BJ (cell line): ENCODE results near the gene ROCK1. TPM values are rescaled to one million over a fixed set of nuclear protein-coding genes. Genes with fewer than 3 reads are reported as not detected.
"Not testable (repeated sequence)": the region's sequence is repeated elsewhere in the genome, so short reads cannot be mapped to it uniquely, and the experiment has no call there.

Experiments used
- CTCF ChIA-PET: fragments of 350-600 bp; formaldehyde crosslinking; extraction: SDS; loops from one replicate; lab custom pipeline; 2021; ENCODE audit warnings: antibody characterized with exemption, inconsistent platforms; lab: Yijun Ruan, JAX
- POLR2A ChIA-PET: fragments of 300-600 bp; sonication (Branson Sonifier 250); formaldehyde crosslinking; extraction: SDS; loops from one replicate; lab custom pipeline; 2021; ENCODE audit warnings: antibody characterized with exemption; lab: Charles Lee
- DNase-seq: peaks from one replicate; pipeline ENCODE4 v3.0.0-alpha.2; 2011; ENCODE audit warnings: low read depth
- H3K27me3 ChIP-seq: 2 replicates; pipeline ENCODE4 v1.6.0; 2011; ENCODE audit warnings: low read length; ENCODE audit not compliant: control insufficient read depth, insufficient read depth
- H3K36me3 ChIP-seq: 2 replicates; pipeline ENCODE4 v1.5.1; 2011; ENCODE audit warnings: low read length; ENCODE audit not compliant: control insufficient read depth, insufficient read depth
- H3K4me3 ChIP-seq: 2 replicates; pipeline ENCODE4 v1.5.1; 2011; ENCODE audit warnings: low read depth, mild to moderate bottlenecking, control low read depth, low read length
- CTCF ChIP-seq: IDR thresholded peaks from 2 replicates; pipeline ENCODE4 v1.5.1; 2011; ENCODE audit warnings: low read depth, mild to moderate bottlenecking, control low read depth, inconsistent platforms, low read length, moderate library complexity; ENCODE audit not compliant: insufficient read depth
- polyA plus RNA-seq: library from polyadenylated mRNA; depleted of rRNA; stranded (reverse); fragments of >200 nt; gene quantifications from 2 replicates; pipeline ENCODE4 v1.2.3, GENCODE V29; 2011

ROCK1 gene
- polyA plus RNA-seq, 1 experiment: 11.8 TPM

GRCh38 chr18:21141668-21142422 lies 30.2 kb upstream of the ROCK1 start:
- Histone ChIP-seq H3K36me3 (no peaks in the 10 kb centered on the region), H3K4me3 (no peak overlapping the region), H3K27me3 (no peaks in the 10 kb centered on the region)
- ChIA-PET CTCF (interaction anchor here (0.6 to 1.1 kb wide), 4 partner anchors 9 to 322 kb away, joined by 3 to 4 read pairs (median 3); no protein-coding TSS in a partner anchor), POLR2A (interaction anchor here (0.5 to 0.6 kb wide), 2 partner anchors 29 to 1685 kb away, joined by 3 to 4 read pairs; no protein-coding TSS in a partner anchor)
- TF ChIP-seq CTCF: no peak
- no peak for DNase-seq

- CTCF ChIA-PET, DNase-seq, H3K4me3 ChIP-seq, POLR2A ChIA-PET, H3K27me3 ChIP-seq, H3K36me3 ChIP-seq: not testable (repeated sequence)
Measured at GRCh38 chr18:21137719-21138488, 26.3 kb upstream of the ROCK1 start.

- DNase-seq: no peak
- no peak overlapping the region for H3K4me3 ChIP-seq
- CTCF ChIA-PET: no interaction called here
Measured at GRCh38 chr18:21134895-21135294, 23.3 kb upstream of the ROCK1 start.

GRCh38 chr18:21132398-21132918 lies 20.8 kb upstream of the ROCK1 start:
- no peak for TF ChIP-seq CTCF

More at GRCh38 chr18:21134895-21135294, 23.3 kb upstream of the ROCK1 start:
- Histone ChIP-seq H3K27me3 (no peaks in the 10 kb centered on the region), H3K36me3 (no peaks in the 10 kb centered on the region)
- no peak for TF ChIP-seq CTCF
- POLR2A ChIA-PET: no interaction called here

GRCh38 chr18:21131698-21132227 lies 20.1 kb upstream of the ROCK1 start:
- no peaks in the 10 kb centered on the region for H3K27me3 ChIP-seq
- no peaks in the 10 kb centered on the region for H3K36me3 ChIP-seq
- no peak for DNase-seq
- POLR2A ChIA-PET: no interaction called here
- H3K4me3 ChIP-seq: no peak overlapping the region
- no peak for TF ChIP-seq CTCF
- CTCF ChIA-PET: interaction anchor here (0.8 to 1.7 kb wide), 2 partner anchors 14 to 48 kb away, joined by 4 read pairs; no protein-coding TSS in a partner anchor

More at GRCh38 chr18:21132398-21132918, 20.8 kb upstream of the ROCK1 start:
- no peaks in the 10 kb centered on the region for H3K36me3 ChIP-seq
- CTCF ChIA-PET: interaction anchor here (0.8 to 1.7 kb wide), 3 partner anchors 13 to 47 kb away, joined by 3 to 4 read pairs (median 4); no protein-coding TSS in a partner anchor
- H3K27me3 ChIP-seq: no peaks in the 10 kb centered on the region
- POLR2A ChIA-PET: no interaction called here
- no peak for DNase-seq
- H3K4me3 ChIP-seq: no peak overlapping the region
